ENCODE measurements around the gene NFE2.

- TF ChIP-seq CTCF (IDR thresholded peaks at IDR 0.05) (no peak), POLR2A (IDR thresholded peaks at IDR 0.05) (no peak)
Measured at GRCh38 chr12:54298904-54299303, 1.9 kb downstream of the NFE2 start.

Measured in tibial nerve (tissue), 3 donors.